ENCODE data around the gene HMCES. TPM values are rescaled to one million over a fixed set of nuclear protein-coding genes. Genes with fewer than 3 reads are reported as not detected.
A peak's percentile ranks its signal among the peaks of the same experiment; 100 is the strongest.

HMCES gene
- total and polyA plus RNA-seq, 12 donors: 24.1 to 56.1 (median 43.2) TPM

GRCh38 chr3:129320825-129321487 is 42.3 kb downstream of the HMCES start:
- 96 to 97% methylated on average over 7 of the region's 7 CpGs for WGBS, 2 donors
- Histone ChIP-seq H3K27ac (no peak overlapping the region), H3K9me3 (no peaks in the 10 kb centered on the region), H3K27me3 (no peaks in the 10 kb centered on the region), H3K36me3 (peaks cover 0 to 51% (median 0%) of the 10 kb centered on the region in 9 donors), H3K4me1 (peaks cover 0 to 17% (median 9%) of the 10 kb centered on the region in 9 donors), H3K4me3 (no peak overlapping the region)
- intact Hi-C loops (cut with DNase I): no loop called here
- ATAC-seq: no peak
- DNase-seq: no peak
- no peak for TF ChIP-seq CTCF (IDR thresholded peaks at IDR 0.05)

DNA sequence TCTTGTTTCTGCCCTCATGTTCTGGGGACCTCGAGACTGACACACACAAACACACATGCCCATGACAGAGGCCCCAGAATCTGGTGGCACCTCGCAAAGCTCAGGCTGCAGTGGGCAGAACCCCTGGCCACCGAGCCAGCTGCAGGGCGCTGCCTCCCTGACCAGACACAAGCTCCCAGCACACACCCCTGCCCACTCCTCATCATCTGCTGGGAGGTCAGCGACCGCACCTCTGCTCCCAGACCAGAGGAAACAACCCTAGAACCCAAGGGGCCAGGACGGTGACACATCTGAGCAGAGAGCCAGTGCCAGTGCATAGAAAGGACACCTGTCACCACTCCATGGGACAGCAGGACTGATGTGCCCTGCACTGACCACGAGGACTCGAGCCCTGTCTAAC is 43.2 kb downstream of the HMCES start:
- H3K4me3 ChIP-seq: no peak overlapping the region
- H3K27ac ChIP-seq: no peak overlapping the region
- H3K27me3 ChIP-seq: no peaks in the 10 kb centered on the region
- WGBS, 2 donors: 93% methylated on average over 9 of the region's 9 CpGs
- ATAC-seq: no peak
- H3K36me3 ChIP-seq: peaks cover 0 to 51% (median 0%) of the 10 kb centered on the region in 9 donors
- no peak for TF ChIP-seq CTCF (IDR thresholded peaks at IDR 0.05)
- DNase-seq: no peak
- H3K9me3 ChIP-seq: no peaks in the 10 kb centered on the region
- intact Hi-C loops (cut with DNase I): no loop called here
- peaks cover 0 to 14% (median 6%) of the 10 kb centered on the region in 9 donors for H3K4me1 ChIP-seq

- Histone ChIP-seq H3K36me3 (peaks cover 0 to 50% (median 0%) of the 10 kb centered on the region in 9 donors), H3K27ac (no peak overlapping the region), H3K4me3 (no peak overlapping the region), H3K27me3 (no peaks in the 10 kb centered on the region), H3K4me1 (no peaks in the 10 kb centered on the region), H3K9me3 (no peaks in the 10 kb centered on the region)
- no peak for DNase-seq
- peak in 1 of 9 donors; percentile 36 for TF ChIP-seq CTCF (IDR thresholded peaks at IDR 0.05)
- intact Hi-C loops (cut with DNase I): no loop called here
- ATAC-seq: no peak
- WGBS, 2 donors: 89% methylated on average over 12 of the region's 12 CpGs
Observed at GRCh38 chr3:129323651-129324294, 45.1 kb downstream of the HMCES start.

GRCh38 chr3:129324855-129325254 is 46.2 kb downstream of the HMCES start:
- 94 to 97% methylated on average over 12 of the region's 12 CpGs for WGBS, 2 donors
- Histone ChIP-seq H3K9me3 (no peaks in the 10 kb centered on the region), H3K36me3 (peaks cover 0 to 43% (median 0%) of the 10 kb centered on the region in 9 donors), H3K27ac (no peak overlapping the region), H3K4me1 (no peaks in the 10 kb centered on the region), H3K4me3 (no peak overlapping the region), H3K27me3 (no peaks in the 10 kb centered on the region)
- TF ChIP-seq CTCF (IDR thresholded peaks at IDR 0.05): no peak
- no peak for ATAC-seq
- DNase-seq: no peak
- intact Hi-C loops (cut with DNase I): no loop called here
